GM12878 (cell line): ENCODE measurements around the gene CDKN2B-AS1. TPM values are rescaled to one million over a fixed set of nuclear protein-coding genes. Genes with fewer than 3 reads are reported as not detected.

Source experiments
- ATAC-seq: fragments of 200-7000 bp; cut with Tn5 transposase; 3 replicates; pipeline ENCODE4 v1.9.1; 2020; ENCODE audit warnings: mild to moderate bottlenecking, moderate library complexity
- BruUV-seq: library from RNA; stranded (reverse); fragments of 400-500 nt; replicated peaks from 2 replicates; lab custom pipeline; 2021; lab: Mats Ljungman, UMichigan
- CTCF ChIA-PET: fragments of 300-600 bp; sonication (Branson Sonifier 250); formaldehyde crosslinking; extraction: SDS; loops from one replicate; lab custom pipeline; 2021; ENCODE audit warnings: inconsistent platforms; lab: Yijun Ruan, JAX
- POLR2A ChIA-PET: fragments of 350-600 bp; formaldehyde crosslinking; extraction: SDS; loops from one replicate; lab custom pipeline; 2021; ENCODE audit warnings: inconsistent platforms; lab: Charles Lee
- RAD21 ChIA-PET: fragments of 300-600 bp; sonication (Branson Sonifier 250); formaldehyde crosslinking; loops from one replicate; lab custom pipeline; 2023; ENCODE audit warnings: antibody characterized with exemption; ENCODE audit not compliant: unreplicated experiment; lab: Charles Lee
- SMC1A ChIA-PET: fragments of 300-600 bp; sonication (Branson Sonifier 250); formaldehyde crosslinking; loops from one replicate; lab custom pipeline; 2023; ENCODE audit not compliant: unreplicated experiment, uncharacterized antibody; lab: Charles Lee
- DNase-seq: peaks from one replicate; pipeline ENCODE4 v3.0.0-alpha.2; 2011; ENCODE audit warnings: low read depth, low spot score
- FAIRE-seq: peaks from 3 replicates; lab custom pipeline; 2011; peaks lifted over from hg19 to GRCh38; lab: Jason Lieb, UNC
- H2AFZ ChIP-seq: 2 replicates; pipeline ENCODE4 v1.6.0; 2011; ENCODE audit warnings: low read depth, low read length, control low read depth; ENCODE audit not compliant: control insufficient read depth
- H3K27ac ChIP-seq: 2 replicates; pipeline ENCODE4 v1.5.1; 2011; ENCODE audit warnings: control low read depth; ENCODE audit not compliant: control insufficient read depth, insufficient read depth
- H3K27me3 ChIP-seq, 2 experiments: replicated peaks in 1 of 2; 2 replicates each; pipeline versions ENCODE4 v1.6.0 to v1.6.1; 2011; ENCODE audit warnings: low read length in 1 of 2; ENCODE audit not compliant: control insufficient read depth in 2 of 2, insufficient read depth in 2 of 2
- H3K36me3 ChIP-seq, 2 experiments: 2 replicates each; pipeline ENCODE4 v1.5.1; 2011; ENCODE audit warnings: low read length in 1 of 2; ENCODE audit not compliant: control insufficient read depth in 2 of 2, insufficient read depth in 2 of 2
- H3K4me1 ChIP-seq: 2 replicates; pipeline ENCODE4 v1.6.1; 2011; ENCODE audit warnings: mild to moderate bottlenecking, low read length, moderate library complexity, mixed read lengths; ENCODE audit not compliant: control insufficient read depth, insufficient read depth
- H3K4me2 ChIP-seq: 2 replicates; pipeline ENCODE4 v1.6.0; 2011; ENCODE audit warnings: control low read depth; ENCODE audit not compliant: control insufficient read depth, insufficient read depth
- H3K4me3 ChIP-seq: fragments of 200-600 bp; sonication (generic); 2 replicates; pipeline ENCODE4 v1.5.1; 2016
- H3K79me2 ChIP-seq: 2 replicates; pipeline ENCODE4 v1.6.0; 2011; ENCODE audit warnings: low read length; ENCODE audit not compliant: control insufficient read depth, insufficient read depth
- H3K9ac ChIP-seq: 2 replicates; pipeline ENCODE4 v1.8.0; 2011; ENCODE audit warnings: low read length, control low read depth, mixed read lengths; ENCODE audit not compliant: control insufficient read depth, insufficient read depth
- H3K9me3 ChIP-seq: replicated peaks from 3 replicates; pipeline ENCODE4 v1.5.1; 2011; ENCODE audit warnings: mild to moderate bottlenecking, low read length; ENCODE audit not compliant: control insufficient read depth, insufficient read depth
- H4K20me1 ChIP-seq: 2 replicates; pipeline ENCODE4 v1.6.0; 2011; ENCODE audit not compliant: control insufficient read depth, insufficient read depth
- ATF2 ChIP-seq: IDR thresholded peaks from 2 replicates; pipeline ENCODE4 v1.6.1; 2012; ENCODE audit warnings: low read length, inconsistent platforms
- ATF7 ChIP-seq: fragments of 450-650 bp; IDR thresholded peaks from 2 replicates; pipeline ENCODE4 v1.6.1; 2016; ENCODE audit warnings: low read depth, mild to moderate bottlenecking
- CBFB ChIP-seq: IDR thresholded peaks from 2 replicates; pipeline ENCODE4 v1.6.1; 2016; ENCODE audit warnings: antibody characterized with exemption, low read depth
- DPF2 ChIP-seq: fragments of 450-650 bp; IDR thresholded peaks from 2 replicates; pipeline ENCODE4 v1.6.1; 2017; ENCODE audit warnings: mild to moderate bottlenecking
- FOS ChIP-seq: IDR thresholded peaks from 3 replicates; pipeline ENCODE4 v1.6.1; 2011; ENCODE audit warnings: borderline replicate concordance; ENCODE audit not compliant: insufficient read length; ENCODE audit errors: extremely low read depth
- GATAD2B ChIP-seq: fragments of 450-650 bp; conservative IDR thresholded peaks from 2 replicates; pipeline ENCODE4 v1.6.1; 2017; ENCODE audit warnings: low read depth, mild to moderate bottlenecking, moderate library complexity
- KAT2A ChIP-seq: conservative IDR thresholded peaks from 2 replicates; pipeline ENCODE4 v1.6.1; 2011; ENCODE audit warnings: low read depth, low read length; ENCODE audit not compliant: control insufficient read depth
- LARP7 ChIP-seq: fragments of 450-650 bp; IDR thresholded peaks from 2 replicates; pipeline ENCODE4 v1.6.1; 2017; ENCODE audit warnings: mild to moderate bottlenecking
- MEF2B ChIP-seq: fragments of 450-650 bp; IDR thresholded peaks from 2 replicates; pipeline ENCODE4 v1.6.1; 2018; ENCODE audit warnings: mild to moderate bottlenecking, moderate library complexity; ENCODE audit not compliant: partially characterized antibody, poor library complexity, severe bottlenecking
- NRF1 ChIP-seq: conservative IDR thresholded peaks from 2 replicates; pipeline ENCODE4 v1.6.1; 2011; ENCODE audit warnings: mild to moderate bottlenecking, low read depth, low read length, improper control_type of control experiment
- POLR2AphosphoS5 ChIP-seq: IDR thresholded peaks from 2 replicates; pipeline ENCODE4 v1.6.1; 2011; ENCODE audit warnings: mild to moderate bottlenecking, low read length, inconsistent platforms
- RAD21 ChIP-seq: IDR thresholded peaks from 2 replicates; pipeline ENCODE4 v1.6.1; 2011; ENCODE audit warnings: mild to moderate bottlenecking, low read depth, low read length, moderate library complexity; ENCODE audit not compliant: insufficient read depth
- SMC3 ChIP-seq: IDR thresholded peaks from 2 replicates; pipeline ENCODE4 v1.6.1; 2011; ENCODE audit warnings: low read length, improper control_type of control experiment, borderline replicate concordance
- TAF1 ChIP-seq: IDR thresholded peaks from 2 replicates; pipeline ENCODE4 v1.6.1; 2011; ENCODE audit warnings: mild to moderate bottlenecking, low read depth, low read length, borderline replicate concordance
- TCF12 ChIP-seq: IDR thresholded peaks from 2 replicates; pipeline ENCODE4 v1.6.1; 2011; ENCODE audit warnings: low read depth, mild to moderate bottlenecking, low read length
- TCF3 ChIP-seq: IDR thresholded peaks from 2 replicates; pipeline ENCODE4 v1.6.1; 2012; ENCODE audit warnings: low read depth, mild to moderate bottlenecking, low read length, borderline replicate concordance; ENCODE audit not compliant: insufficient read depth
- ZNF622 ChIP-seq: fragments of 450-650 bp; IDR thresholded peaks from 2 replicates; pipeline ENCODE4 v1.6.1; 2017; ENCODE audit warnings: mild to moderate bottlenecking, inconsistent platforms
- ZSCAN29 ChIP-seq: fragments of 450-650 bp; IDR thresholded peaks from 2 replicates; pipeline ENCODE4 v1.6.1; 2017; ENCODE audit warnings: mild to moderate bottlenecking, moderate library complexity
- WGBS: methylation state at CpG from one replicate; pipeline ENCODE4 v1.1.6; 2016; ENCODE audit warnings: low lambda C conversion rate; ENCODE audit not compliant: insufficient replicate concordance, insufficient coverage; ENCODE audit errors: missing lambda C conversion rate; 5-methylcytosine and 5-hydroxymethylcytosine counted together
- in situ Hi-C: fragments of 300-500 bp; cut with MboI; formaldehyde crosslinking; loops from 9 replicates; pipeline ENCODE4 v1.14.3; 2018; ENCODE audit warnings: mixed read lengths
- intact Hi-C: fragments of 100-400 bp; cut with micrococcal nuclease; formaldehyde crosslinking; loops from one replicate; pipeline ENCODE4 v1.14.2; 2022; ENCODE audit not compliant: unreplicated experiment
- polyA plus RNA-seq, 11 experiments: library from polyadenylated mRNA; depleted of rRNA in 4 of 11; unstranded in 6 of 11; stranded (reverse) in 5 of 11; fragments of >200 nt; fragmentation: Nextera tagmentation in 4 of 11; fragmentation: Illumina TruSeq in 1 of 11; extraction: Ambion mirVana in 4 of 11; extraction: Trizol in 1 of 11; gene quantifications; 1 replicate in 1 of 11; 2 replicates in 10 of 11; pipeline versions ENCODE4 v1.2.1 to v1.2.3, GENCODE V29; 2011 to 2016; ENCODE audit warnings: inconsistent platforms in 2 of 11, missing spikeins in 2 of 11, low read depth in 1 of 11
- total RNA-seq, 4 experiments: library from RNA; depleted of rRNA in 3 of 4; stranded (reverse); fragments of >200 nt in 3 of 4; fragmentation: Illumina TruSeq in 1 of 4; extraction: Trizol in 1 of 4; gene quantifications; 2 replicates each; pipeline versions ENCODE4 v1.2.1 to v1.2.3, GENCODE V29; 2013 to 2021
- TF ChIP-seq, protein P1 (sequence below): IDR thresholded peaks from 2 replicates; pipeline ENCODE4 v1.6.1; 2011; ENCODE audit warnings: low read depth, mild to moderate bottlenecking, low read length, moderate library complexity, borderline replicate concordance; ENCODE audit errors: extremely low read depth
- TF ChIP-seq, protein P2 (sequence below): fragments of 450-650 bp; formaldehyde crosslinking; IDR thresholded peaks from 2 replicates; pipeline ENCODE4 v1.4.0; 2022; ENCODE audit warnings: mild to moderate bottlenecking, moderate library complexity

The CDKN2B-AS1 gene
- total and polyA plus RNA-seq, 10 of the 15 experiments (the other 5 are each of a cell fraction or from before 2014, with no cell fraction given): 0.22 to 2.2 (median 1.0) TPM; not detected in 1

DNA sequence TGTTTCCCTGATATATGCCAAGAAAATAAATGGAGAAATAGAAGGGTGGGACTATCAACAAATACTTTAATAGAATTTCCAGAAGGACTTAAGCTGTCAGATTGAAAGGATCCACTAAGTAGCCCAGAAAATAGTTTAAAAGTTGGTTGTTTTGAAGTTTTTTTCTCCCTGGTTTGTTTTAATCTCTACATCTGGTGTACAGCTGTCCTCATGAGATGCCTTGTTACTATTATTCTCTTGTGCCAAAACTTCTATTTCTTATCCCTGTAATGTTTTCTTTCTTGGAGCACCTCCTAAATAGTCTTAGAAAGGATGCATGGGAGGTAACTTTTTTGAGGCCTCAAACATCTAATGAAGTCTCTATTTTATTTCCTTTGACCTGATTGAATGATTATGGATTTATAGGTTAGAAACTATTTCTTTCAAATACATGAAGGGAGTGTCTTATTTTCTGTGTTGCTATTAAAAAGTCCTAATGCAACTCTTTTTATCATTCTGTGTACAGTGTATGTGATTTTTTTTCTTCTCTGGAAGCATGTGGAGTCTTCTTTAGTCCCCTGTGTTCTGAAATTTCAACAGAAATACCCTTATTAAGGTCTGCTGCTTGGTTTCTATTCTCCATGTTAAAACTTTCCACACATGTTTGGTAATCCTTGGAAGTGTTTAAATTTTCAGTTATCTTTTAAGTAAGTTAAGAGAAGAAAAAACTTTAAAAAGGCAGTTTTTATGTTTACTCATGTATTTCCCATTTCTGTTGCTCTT, 154.5 kb downstream of the CDKN2B-AS1 start (continued):
- TF ChIP-seq TAF1 (no peak), CBFB (no peak), SMC3 (no peak), ATF7 (no peak)

GRCh38 chr9:22154064-22154463, 159.5 kb downstream of the CDKN2B-AS1 start:
- ChIA-PET CTCF (no interaction called here), SMC1A (interaction anchor here (1.0 kb wide), 1 partner anchor 83 kb away, joined by 3 read pairs; no protein-coding TSS in a partner anchor), RAD21 (no interaction called here), POLR2A (no interaction called here)
- Histone ChIP-seq H3K4me3 (no peak overlapping the region), H3K4me2 (no peak overlapping the region), H3K9ac (no peak overlapping the region), H3K9me3 (no peaks in the 10 kb centered on the region), H2AFZ (no peak overlapping the region), H3K4me1 (no peaks in the 10 kb centered on the region), H3K27me3 (no peaks in the 10 kb centered on the region; a peak in 1 of 4 replicates), H4K20me1 (no peaks in the 10 kb centered on the region), H3K79me2 (no peaks in the 10 kb centered on the region), H3K36me3 (no peaks in the 10 kb centered on the region), H3K27ac (no peak overlapping the region)
- in situ Hi-C loops (no loop called here), intact Hi-C loops (no loop called here)
- no peak for ATAC-seq
- BruUV-seq: no TSS peak
- FAIRE-seq: no peak
- 26% methylated on average over 4 of the region's 10 CpGs for WGBS
- no peak for DNase-seq
- no peak for TF ChIP-seq MEF2B
- no peak for TF ChIP-seq ZNF622
- no peak for TF ChIP-seq POLR2AphosphoS5
- TF ChIP-seq TCF12: no peak
- no peak for TF ChIP-seq FOS
- TF ChIP-seq LARP7: no peak
- TF ChIP-seq DPF2: no peak
- no peak for TF ChIP-seq RAD21
- no peak for TF ChIP-seq NRF1
- TF ChIP-seq, protein P1, sequence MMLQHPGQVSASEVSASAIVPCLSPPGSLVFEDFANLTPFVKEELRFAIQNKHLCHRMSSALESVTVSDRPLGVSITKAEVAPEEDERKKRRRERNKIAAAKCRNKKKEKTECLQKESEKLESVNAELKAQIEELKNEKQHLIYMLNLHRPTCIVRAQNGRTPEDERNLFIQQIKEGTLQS: no peak
- no peak for TF ChIP-seq ATF2
- no peak for TF ChIP-seq ZSCAN29
- TF ChIP-seq, protein P2, sequence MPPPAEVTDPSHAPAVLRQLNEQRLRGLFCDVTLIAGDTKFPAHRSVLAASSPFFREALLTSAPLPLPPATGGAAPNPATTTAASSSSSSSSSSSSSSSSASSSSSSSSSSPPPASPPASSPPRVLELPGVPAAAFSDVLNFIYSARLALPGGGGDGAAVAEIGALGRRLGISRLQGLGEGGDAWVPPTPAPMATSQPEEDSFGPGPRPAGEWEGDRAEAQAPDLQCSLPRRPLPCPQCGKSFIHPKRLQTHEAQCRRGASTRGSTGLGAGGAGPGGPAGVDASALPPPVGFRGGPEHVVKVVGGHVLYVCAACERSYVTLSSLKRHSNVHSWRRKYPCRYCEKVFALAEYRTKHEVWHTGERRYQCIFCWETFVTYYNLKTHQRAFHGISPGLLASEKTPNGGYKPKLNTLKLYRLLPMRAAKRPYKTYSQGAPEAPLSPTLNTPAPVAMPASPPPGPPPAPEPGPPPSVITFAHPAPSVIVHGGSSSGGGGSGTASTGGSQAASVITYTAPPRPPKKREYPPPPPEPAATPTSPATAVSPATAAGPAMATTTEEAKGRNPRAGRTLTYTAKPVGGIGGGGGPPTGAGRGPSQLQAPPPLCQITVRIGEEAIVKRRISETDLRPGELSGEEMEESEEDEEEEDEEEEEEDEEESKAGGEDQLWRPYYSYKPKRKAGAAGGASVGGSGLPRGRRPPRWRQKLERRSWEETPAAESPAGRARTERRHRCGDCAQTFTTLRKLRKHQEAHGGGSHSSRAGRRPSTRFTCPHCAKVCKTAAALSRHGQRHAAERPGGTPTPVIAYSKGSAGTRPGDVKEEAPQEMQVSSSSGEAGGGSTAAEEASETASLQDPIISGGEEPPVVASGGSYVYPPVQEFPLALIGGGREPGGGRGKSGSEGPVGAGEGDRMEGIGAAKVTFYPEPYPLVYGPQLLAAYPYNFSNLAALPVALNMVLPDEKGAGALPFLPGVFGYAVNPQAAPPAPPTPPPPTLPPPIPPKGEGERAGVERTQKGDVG (CRISPR knock-in tag): no peak
- no peak for TF ChIP-seq KAT2A
- TF ChIP-seq GATAD2B: no peak
- TF ChIP-seq TCF3: no peak
